Stimulated activated CD8-positive, alpha-beta memory T cell treated with anti-CD3 and anti-CD28 coated beads, Interleukin-4, amount 100 ng/mL, for 1 hour (primary cell): ENCODE data around the gene TOM1L2.
"Not testable (repeated sequence)": the region's sequence is repeated elsewhere in the genome, so short reads cannot be mapped to it uniquely, and the experiment has no call there.

Source experiments
- DNase-seq, 2 donors: peaks; one replicate each; pipeline ENCODE4 v3.0.0-alpha.2; 2020; ENCODE audit warnings: low read depth in 2 of 2, low spot score in 1 of 2

The TOM1L2 gene

DNA sequence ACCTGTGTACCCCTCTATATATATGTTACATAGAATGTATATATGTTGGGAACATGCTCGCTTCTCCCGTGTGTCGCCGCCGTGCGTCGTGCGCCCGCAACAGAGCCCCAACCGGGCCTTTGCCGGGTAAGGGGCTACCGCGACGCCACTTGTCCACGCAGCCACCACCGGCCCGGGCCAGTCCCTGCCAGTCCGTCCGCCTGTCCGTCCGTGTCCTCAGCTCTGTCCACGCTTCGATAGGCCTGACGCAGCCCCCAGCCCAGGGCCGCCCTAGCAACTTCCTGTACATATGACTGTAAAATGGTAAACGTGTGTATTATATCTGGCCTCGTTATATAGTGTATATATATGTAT lies 161.3 kb downstream of the TOM1L2 start:
- no peak for DNase-seq

DNA sequence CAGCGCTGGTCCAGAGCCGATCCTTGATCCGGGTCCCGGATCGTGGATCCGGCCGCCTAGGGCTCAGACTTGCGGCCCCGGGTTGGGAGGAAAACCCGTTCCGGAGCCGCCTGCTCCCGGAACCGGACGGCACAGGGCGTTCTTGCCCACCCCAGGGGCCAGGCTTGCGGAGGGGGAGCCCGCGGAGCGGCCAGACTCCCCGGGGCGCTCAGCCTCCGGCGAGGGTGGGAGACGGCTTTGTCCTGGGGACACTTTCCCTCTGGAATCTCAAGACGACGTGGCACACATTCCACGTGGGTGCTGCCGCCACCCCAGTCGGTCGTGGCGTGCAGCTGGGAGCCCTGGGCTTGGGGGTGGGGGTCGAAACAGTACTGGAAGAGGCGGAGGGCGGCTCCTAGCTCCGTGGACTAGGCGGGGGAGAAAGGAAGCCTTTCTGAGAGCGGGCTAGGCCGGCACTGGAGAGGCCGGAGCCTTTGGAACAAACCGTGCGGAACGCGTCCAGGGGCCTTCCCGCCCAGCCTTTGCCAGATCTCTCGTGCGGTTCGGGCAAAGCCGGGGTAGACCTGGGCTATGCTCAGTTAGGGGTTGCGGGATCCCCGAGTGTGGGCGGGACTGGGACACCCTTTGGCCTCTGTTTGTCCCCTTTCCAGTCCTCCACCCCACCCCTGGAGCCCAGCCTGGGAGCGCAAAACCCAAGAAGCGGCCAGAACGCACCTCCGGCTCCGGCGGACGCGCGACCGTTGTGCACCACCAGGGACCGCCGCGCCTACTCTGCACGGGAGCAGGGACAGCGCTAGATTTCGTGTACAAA lies 161.9 kb downstream of the TOM1L2 start:
- DNase-seq: no peak

DNA sequence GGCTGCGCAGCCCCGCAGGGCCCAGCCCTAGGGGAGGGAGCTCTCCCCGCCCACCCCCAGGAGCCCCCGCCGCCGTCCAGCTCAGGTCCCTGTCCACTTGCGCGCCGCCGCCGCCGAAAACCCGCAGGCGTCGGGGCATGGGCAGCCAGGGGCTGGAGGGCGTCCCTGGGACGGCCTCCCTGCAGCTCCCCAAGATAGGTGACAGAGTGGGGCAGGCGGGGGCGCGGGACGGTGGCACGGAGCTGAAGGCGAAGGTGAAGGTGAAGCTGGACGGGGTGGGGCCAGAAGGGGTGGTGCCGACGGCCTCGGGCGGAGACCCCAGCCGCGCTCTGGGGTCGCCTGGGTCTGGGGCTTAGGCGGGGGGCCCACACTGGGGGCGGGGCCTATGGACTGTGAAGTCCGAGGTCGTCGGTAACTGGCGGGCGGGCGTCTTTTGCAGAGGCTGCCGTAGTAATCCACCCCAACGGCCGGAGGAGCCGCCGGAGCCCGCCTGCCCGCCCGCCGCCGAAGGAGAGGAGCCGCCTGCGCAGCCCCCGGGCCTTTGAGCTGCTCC lies 162.6 kb downstream of the TOM1L2 start:
- no peak for DNase-seq

DNA sequence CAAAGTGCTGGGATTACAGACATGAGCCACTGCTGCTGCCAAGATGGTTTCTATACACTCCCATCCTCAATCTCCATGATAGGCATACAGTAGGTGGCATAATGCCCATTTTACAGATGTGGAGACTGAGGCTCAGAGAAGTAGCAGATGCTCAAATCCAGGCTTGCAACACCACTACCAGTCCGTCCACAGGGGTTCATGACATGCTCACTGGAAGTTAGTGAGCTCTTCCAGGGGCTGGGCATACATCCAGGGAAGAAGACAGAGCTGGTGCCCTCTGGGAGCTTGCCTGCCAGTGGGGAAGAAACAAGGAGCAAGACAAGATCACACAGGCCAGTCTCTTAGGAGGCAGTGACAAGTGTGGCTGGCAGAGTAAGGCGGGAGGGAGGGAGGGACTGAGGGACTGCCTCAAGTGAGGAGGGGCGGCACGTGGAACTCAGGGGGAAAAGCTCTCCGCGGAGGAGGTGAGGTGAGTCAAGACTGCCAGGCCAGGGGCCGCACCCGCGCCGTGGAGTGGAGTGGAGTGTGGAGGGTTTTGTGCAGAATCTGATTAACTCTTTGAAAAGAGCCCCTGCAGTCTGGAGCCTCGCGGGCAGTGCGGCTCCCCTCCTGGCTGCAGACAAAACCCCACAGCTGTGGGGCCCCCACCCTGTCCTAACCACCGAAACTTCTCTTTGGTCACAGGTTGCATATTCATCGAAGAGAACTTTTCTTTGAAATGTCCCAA lies 163.3 kb downstream of the TOM1L2 start:
- no peak for DNase-seq

DNA sequence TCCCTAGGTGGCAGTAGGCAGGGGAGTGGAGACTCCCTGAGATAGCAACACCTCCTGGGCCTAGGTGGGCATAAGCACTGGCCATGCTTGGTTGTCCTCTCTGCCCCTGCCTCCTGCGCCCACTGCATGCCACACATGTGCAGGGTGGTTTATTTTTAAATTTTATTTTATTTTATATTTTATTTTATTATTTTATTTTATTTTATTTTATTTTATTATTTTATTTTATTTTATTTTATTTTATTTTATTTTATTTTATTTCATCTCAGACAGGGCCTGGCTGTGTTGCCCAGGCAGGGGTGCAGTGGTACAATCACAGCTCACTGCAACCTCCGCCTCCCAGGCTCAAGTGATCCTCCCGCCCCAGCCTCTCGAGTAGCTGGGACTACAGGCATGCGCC lies 164.0 kb downstream of the TOM1L2 start:
- DNase-seq: not testable (repeated sequence)

DNA sequence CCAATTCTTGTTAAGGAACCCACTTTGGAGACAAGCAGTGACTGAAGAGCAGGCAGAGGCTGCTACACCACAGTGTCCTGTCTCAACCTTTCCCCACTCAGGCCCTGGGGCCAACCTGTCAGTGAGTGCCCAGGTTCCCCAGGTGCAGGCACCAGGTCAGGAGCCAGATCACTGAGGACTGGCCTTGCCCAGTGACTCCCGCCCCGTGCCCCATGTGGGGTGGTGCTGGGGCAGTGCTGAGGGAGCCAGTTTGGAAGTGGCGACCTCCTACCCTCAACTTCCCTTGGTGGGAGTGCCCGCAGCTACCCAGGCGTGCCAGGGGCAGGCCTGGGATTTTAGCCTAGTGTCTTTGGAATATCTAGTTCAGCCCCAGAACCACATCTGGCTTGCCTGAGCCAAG lies 164.8 kb downstream of the TOM1L2 start:
- no peak for DNase-seq

DNA sequence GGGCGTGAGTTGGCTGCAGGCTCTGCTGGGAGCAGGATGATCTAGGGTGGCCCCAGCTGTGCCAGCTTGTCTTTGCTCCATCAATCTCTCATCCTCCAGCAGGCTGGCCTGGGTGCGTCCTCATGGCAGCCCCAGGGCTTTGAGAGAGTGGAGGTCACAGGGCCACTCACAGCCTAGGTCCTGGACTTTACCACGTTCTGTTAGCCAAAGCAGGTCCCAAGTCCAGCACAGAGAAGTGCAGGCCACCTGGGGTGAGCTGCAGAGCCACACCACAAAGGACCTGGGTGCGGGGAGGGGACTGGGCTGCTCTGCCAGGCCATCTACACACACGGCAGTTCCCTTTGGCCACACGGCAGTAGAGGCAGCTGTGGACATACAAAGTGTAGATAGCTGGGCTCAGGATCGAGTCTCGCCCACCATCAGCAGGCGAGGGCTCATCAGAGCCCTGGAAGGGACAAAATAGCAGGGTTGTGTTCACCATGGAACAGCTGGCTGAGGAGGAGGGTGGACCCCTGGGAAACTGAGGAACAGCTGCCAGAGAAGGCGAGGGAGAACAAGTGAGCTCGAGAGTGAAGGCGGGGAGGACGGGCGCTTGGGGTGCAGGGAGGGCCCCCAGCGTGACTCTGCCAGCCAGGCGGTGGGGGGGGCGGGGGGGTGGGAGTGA lies 165.5 kb downstream of the TOM1L2 start:
- DNase-seq: no peak

DNA sequence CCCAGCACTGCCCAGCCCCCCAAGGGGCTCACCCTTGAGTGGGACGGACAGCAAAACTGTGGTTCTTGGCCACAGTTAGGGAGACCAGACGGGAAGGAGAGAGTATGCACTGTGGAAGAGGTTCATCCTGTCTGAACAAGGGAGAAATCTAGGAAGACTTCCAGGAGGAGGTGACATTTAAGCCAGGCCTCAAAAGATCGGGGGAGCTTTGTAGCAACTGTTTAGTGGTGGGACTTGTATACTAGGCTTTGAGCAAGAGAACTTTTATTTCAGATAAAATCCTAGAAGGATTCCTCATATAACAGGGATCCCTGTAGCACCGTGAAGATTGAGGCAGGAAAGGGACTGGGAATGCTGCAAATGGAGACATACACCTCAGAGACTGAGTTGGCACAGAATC lies 166.2 kb downstream of the TOM1L2 start:
- no peak for DNase-seq

DNA sequence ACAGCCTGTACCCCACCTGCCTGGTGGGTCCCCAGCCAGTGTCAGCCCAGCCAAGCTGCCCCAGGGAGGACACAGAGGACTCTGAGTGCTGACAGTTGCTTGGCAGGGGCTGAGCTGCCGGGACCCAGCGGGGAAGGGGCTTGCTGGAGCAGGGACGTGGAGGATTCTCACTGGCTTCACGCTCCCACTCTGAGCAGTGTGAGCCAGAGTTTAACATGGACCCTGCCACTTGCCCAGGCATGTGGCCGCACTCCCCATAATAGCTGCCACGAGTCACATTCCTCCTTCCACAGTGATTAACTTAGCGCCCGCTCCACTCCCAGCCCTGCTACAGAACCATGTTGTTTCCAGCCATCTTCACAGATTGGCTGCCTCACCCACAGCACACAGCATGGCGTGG lies 166.6 kb downstream of the TOM1L2 start:
- DNase-seq: no peak

DNA sequence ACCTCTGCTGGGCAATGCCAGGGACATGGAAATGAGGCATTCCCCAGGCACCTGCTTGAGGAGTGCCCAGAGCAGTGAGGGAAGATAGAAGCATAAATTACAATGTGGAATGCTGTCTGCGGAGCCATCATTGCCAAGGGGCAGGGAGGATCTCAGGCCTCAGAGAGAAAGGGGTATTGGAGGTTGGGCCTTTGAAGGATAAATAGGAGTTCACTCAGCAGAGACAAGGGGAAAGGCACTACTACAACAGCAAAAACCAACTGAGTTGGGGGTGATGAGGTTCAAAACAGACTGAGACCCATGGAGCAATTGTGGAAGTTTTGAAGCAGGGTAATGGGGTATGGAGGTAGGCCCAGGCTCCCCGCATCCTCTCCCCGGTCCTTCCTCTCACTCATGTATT lies 168.2 kb downstream of the TOM1L2 start:
- no peak for DNase-seq

DNA sequence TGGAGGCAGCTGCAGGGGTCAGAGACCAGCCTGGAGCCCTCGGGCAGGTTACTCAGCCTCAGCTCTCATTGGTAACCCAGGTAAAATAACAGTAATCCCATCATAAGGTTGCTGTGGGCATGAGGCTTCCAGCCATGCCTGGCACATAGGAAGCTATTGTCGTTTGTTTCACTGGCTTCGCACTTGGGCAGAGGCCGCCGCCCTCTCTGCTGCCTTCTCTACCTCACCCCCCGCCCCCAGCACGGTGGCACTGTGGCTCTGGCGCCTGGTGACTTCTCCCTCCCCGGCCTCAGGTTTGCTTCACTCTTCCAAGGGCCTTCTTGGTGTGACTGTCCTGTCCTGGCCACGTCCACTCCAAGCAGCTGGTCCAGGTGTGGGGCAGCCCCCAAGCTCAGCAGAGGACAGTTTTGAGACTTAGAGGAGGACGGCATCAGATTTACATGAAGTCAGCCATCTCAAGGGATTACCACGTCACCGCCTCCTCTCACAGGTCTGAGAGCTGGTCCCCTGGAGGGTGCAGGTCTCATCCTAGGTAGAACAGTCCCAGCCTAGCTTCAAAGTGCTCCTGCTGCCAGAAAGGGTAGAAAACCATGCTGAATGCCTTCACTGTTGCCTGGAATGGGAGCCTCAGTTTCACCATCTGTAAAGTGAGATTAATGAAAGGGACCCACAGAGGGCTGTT lies 170.3 kb downstream of the TOM1L2 start:
- no peak for DNase-seq

DNA sequence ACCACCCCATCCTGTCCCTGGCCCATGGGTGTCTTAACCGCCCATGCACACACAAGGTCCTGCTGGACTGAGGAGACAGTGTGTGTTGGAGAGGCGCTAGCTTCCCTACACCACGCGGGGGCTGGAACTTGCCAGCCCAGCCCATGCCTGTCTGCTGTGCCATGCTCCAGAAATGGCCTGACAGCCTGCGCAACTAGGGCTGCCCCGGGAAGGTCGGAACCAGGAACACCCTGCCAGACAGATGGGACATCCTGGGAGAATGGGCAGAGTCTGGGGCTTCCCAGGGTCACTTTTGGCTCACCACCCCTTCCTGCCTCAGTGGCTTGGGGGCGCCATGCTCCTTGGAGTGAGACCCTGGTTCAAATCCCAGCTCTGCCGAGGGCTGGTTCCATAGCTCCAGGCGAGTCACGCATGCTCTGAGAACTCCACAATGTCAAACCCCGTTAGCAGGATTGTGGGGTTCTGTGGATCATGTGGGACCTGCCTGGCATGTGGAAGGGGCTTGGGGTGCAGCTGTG lies 171.6 kb downstream of the TOM1L2 start:
- no peak for DNase-seq

DNA sequence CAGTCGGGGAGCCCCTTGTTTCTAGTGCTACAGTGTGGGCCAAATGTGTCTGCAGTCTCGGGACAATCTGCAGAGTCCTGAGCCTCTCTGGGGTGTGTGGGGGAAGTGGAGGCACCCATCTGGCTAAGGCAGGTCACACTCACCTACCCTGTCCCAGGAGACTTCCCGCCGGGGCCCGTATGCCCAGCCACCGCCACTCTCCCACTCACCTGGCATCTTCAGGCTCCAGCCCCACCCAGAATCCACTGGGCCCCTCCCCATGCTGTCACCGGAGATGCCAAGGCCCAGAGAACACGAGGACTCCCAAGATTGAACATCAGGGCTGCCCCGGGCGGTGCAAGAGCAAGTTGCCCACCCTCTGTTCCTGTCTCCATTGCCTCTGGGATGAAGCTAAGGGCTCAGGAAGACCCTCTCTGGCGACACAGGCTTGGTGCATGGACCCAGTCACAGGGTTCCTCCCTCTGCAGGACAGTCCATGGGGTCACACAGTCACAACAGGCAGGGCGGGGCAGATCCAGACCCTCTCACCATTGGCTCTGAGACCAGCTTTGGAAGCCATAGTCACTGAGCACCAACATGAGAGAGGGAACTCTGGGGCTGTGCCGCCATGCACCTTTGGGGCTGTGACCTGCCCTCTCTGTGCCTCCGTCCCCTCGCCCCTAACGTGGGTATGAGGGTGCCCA lies 173.5 kb downstream of the TOM1L2 start:
- no peak for DNase-seq

DNA sequence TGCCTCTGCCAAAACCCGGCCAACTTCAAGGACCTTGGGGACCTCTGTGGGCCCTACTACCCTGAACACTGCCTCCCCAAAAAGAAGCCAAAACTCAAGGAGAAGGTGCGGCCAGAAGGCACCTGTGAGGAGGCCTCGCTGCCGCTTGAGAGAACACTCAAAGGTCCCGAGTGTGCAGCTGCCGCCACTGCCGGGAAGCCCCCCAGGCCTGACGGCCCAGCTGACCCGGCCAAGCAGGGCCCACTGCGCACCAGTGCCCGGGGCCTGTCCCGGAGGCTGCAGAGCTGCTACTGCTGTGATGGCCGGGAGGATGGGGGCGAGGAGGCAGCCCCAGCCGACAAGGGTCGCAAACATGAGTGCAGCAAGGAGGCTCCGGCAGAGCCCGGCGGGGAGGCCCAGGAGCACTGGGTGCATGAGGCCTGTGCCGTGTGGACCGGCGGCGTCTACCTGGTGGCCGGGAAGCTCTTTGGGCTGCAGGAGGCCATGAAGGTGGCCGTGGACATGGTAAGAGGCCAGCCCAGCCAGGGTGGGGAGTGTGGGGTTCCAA lies 174.1 kb downstream of the TOM1L2 start:
- DNase-seq: no peak

DNA sequence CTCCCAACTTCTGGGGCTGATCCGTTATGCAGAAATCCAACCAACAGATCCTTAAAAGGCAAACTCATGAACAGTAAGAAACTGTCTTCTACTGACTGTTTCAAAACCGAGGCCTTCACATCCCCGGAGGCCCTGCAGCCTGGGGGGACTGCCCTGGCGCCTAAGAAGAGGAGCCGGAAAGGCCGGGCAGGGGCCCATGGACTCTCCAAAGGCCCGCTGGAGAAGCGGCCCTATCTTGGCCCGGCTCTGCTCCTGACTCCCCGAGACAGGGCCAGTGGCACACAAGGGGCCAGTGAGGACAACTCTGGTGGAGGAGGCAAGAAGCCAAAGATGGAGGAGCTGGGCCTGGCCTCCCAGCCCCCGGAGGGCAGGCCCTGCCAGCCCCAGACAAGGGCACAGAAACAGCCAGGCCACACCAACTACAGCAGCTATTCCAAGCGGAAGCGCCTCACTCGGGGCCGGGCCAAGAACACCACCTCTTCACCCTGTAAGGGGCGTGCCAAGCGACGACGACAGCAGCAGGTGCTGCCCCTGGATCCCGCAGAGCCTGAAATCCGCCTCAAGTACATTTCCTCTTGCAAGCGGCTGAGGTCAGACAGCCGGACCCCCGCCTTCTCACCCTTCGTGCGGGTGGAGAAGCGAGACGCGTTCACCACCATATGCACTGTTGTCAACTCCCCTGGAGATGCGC lies 174.9 kb downstream of the TOM1L2 start:
- DNase-seq: no peak

DNA sequence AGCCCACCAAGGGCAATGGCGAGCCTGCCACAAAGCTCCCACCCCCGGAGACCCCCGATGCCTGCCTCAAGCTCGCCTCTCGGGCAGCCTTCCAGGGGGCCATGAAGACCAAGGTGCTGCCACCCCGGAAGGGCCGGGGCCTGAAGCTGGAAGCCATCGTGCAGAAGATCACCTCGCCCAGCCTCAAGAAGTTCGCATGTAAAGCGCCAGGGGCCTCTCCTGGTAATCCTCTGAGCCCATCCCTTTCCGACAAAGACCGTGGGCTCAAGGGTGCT lies 175.5 kb downstream of the TOM1L2 start:
- DNase-seq: no peak

DNA sequence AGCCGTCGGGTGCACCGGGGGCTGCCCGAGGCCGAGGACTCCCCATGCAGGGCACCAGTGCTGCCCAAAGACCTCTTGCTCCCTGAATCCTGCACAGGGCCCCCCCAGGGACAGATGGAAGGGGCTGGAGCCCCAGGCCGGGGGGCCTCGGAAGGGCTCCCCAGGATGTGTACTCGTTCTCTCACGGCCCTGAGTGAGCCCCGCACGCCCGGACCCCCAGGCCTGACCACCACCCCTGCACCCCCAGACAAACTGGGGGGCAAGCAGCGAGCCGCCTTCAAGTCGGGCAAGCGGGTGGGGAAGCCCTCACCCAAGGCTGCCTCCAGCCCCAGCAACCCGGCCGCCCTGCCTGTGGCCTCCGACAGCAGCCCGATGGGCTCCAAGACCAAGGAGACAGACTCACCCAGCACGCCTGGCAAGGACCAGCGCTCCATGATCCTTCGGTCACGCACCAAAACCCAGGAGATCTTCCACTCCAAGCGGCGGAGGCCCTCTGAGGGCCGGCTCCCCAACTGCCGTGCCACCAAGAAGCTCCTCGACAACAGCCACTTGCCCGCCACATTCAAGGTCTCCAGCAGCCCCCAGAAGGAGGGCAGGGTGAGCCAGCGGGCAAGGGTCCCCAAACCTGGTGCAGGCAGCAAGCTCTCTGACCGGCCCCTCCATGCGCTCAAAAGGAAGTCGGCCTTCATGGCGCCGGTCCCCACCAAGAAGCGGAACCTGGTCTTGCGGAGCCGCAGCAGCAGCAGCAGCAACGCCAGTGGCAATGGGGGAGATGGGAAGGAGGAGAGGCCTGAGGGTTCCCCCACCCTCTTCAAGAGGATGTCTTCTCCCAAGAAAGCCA lies 176.0 kb downstream of the TOM1L2 start:
- no peak for DNase-seq

DNA sequence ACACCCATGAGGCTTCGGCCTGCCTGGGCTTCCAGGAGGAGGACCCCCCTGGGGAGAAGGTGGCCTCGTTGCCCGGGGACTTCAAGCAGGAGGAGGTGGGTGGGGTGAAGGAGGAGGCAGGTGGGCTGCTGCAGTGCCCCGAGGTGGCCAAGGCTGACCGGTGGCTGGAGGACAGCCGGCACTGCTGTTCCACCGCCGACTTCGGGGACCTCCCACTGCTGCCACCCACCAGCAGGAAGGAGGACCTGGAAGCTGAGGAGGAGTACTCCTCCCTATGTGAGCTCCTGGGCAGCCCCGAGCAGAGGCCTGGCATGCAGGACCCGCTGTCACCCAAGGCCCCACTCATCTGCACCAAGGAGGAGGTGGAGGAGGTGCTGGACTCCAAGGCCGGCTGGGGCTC lies 176.9 kb downstream of the TOM1L2 start:
- DNase-seq: no peak

DNA sequence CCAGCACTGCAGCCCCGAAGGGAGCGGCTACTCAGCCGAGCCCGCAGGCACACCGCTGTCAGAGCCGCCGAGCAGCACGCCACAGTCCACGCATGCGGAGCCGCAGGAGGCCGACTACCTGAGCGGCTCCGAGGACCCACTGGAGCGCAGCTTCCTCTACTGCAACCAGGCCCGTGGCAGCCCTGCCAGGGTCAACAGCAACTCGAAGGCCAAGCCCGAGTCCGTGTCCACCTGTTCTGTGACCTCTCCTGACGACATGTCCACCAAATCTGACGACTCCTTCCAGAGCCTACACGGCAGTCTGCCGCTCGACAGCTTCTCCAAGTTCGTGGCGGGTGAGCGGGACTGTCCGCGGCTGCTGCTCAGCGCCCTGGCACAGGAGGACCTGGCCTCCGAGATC lies 177.8 kb downstream of the TOM1L2 start:
- no peak for DNase-seq
